ENCODE measurements around the gene CBL. TPM values are rescaled to one million over a fixed set of nuclear protein-coding genes. Genes with fewer than 3 reads are reported as not detected.
A peak's percentile ranks its signal among the peaks of the same experiment; 100 is the strongest.
"Not testable (repeated sequence)": the region's sequence is repeated elsewhere in the genome, so short reads cannot be mapped to it uniquely, and the experiment has no call there.

CBL gene
- total RNA-seq, 2 donors from 2014 or later = 8.5 to 14.5 TPM

- Histone ChIP-seq H3K4me1 (no peaks in the 10 kb centered on the region), H3K27me3 (no peaks in the 10 kb centered on the region), H3K9me3 (no peaks in the 10 kb centered on the region), H3K36me3 (no peaks in the 10 kb centered on the region), H3K4me3 (no peak overlapping the region), H3K27ac (no peak overlapping the region)
- no peak for DNase-seq (ENCODE audit: low spot score)
- TF ChIP-seq CTCF (IDR thresholded peaks at IDR 0.05) = no peak
These were observed 7.2 kb upstream of the CBL start for GRCh38 chr11:119198925-119199324.

- H3K36me3 ChIP-seq; H3K4me1 ChIP-seq; H3K27me3 ChIP-seq; H3K27ac ChIP-seq; H3K9me3 ChIP-seq; DNase-seq (ENCODE audit: low spot score); H3K4me3 ChIP-seq: not testable (repeated sequence)
These were observed 4.9 kb upstream of the CBL start for GRCh38 chr11:119201236-119201635.

- H3K9me3 ChIP-seq = no peaks in the 10 kb centered on the region
These were observed 3.6 kb upstream of the CBL start for GRCh38 chr11:119202554-119202953.

GRCh38 chr11:119204066-119204465 lies 2.1 kb upstream of the CBL start:
- H3K27ac ChIP-seq = no peak overlapping the region
- no peak for TF ChIP-seq CTCF (IDR thresholded peaks at IDR 0.05)
- DNase-seq (ENCODE audit: low spot score) = no peak

More at GRCh38 chr11:119202554-119202953, 3.6 kb upstream of the CBL start:
- peaks cover 3 to 17% of the 10 kb centered on the region in 2 donors for H3K4me1 ChIP-seq
- TF ChIP-seq CTCF (IDR thresholded peaks at IDR 0.05) = no peak
- no peaks in the 10 kb centered on the region for H3K27me3 ChIP-seq
- DNase-seq (ENCODE audit: low spot score) = no peak
- no peaks in the 10 kb centered on the region for H3K36me3 ChIP-seq
- no peak overlapping the region for H3K27ac ChIP-seq
- no peak overlapping the region for H3K4me3 ChIP-seq

GRCh38 chr11:119205080-119205479 lies 1.1 kb upstream of the CBL start:
- TF ChIP-seq CTCF (IDR thresholded peaks at IDR 0.05) = no peak
- H3K27me3 ChIP-seq = no peaks in the 10 kb centered on the region
- DNase-seq (ENCODE audit: low spot score) = no peak
- no peaks in the 10 kb centered on the region for H3K9me3 ChIP-seq
- H3K27ac ChIP-seq = peak overlapping the region; percentile 95 to 99
- peak overlapping the region; percentile 95 to 100 for H3K4me3 ChIP-seq
- H3K4me1 ChIP-seq = peaks cover 3 to 39% of the 10 kb centered on the region in 2 donors
- no peaks in the 10 kb centered on the region for H3K36me3 ChIP-seq

More at GRCh38 chr11:119204066-119204465, 2.1 kb upstream of the CBL start:
- no peaks in the 10 kb centered on the region for H3K27me3 ChIP-seq
- peaks cover 3 to 32% of the 10 kb centered on the region in 2 donors for H3K4me1 ChIP-seq
- no peaks in the 10 kb centered on the region for H3K36me3 ChIP-seq
- no peaks in the 10 kb centered on the region for H3K9me3 ChIP-seq
- no peak overlapping the region for H3K4me3 ChIP-seq

GRCh38 chr11:119206511-119207414 lies 624 bp downstream of the CBL start:
- peaks cover 3 to 41% of the 10 kb centered on the region in 2 donors for H3K4me1 ChIP-seq
- no peak for DNase-seq (ENCODE audit: low spot score)
- H3K36me3 ChIP-seq = no peaks in the 10 kb centered on the region
- H3K9me3 ChIP-seq = no peaks in the 10 kb centered on the region
- TF ChIP-seq CTCF (IDR thresholded peaks at IDR 0.05) = no peak
- H3K27me3 ChIP-seq = no peaks in the 10 kb centered on the region
- H3K4me3 ChIP-seq = peak overlapping the region; percentile 95 to 100
- H3K27ac ChIP-seq = peak overlapping the region; percentile 95 to 99

Data from right atrium auricular region (tissue), 2 donors.